Left renal cortex interstitium (tissue), 4 donors: ENCODE data around the gene TMEM255B. TPM values are rescaled to one million over a fixed set of nuclear protein-coding genes. Genes with fewer than 3 reads are reported as not detected.

Experiments used
- DNase-seq, 4 donors: peaks; one replicate each; pipeline ENCODE4 v3.0.0-alpha.2; 2013; ENCODE audit warnings: low read depth in 4 of 4, low spot score in 2 of 4, missing footprints in 1 of 4
- polyA plus RNA-seq, 4 donors: library from polyadenylated mRNA; unstranded; fragments of 120-200 nt; gene quantifications; one replicate each; pipeline ENCODE4 v1.2.1, GENCODE V29; 2013; ENCODE audit not compliant: insufficient read length in 4 of 4

TMEM255B gene
- polyA plus RNA-seq, 4 donors = 6.6 to 8.6 (median 7.6) TPM

DNA sequence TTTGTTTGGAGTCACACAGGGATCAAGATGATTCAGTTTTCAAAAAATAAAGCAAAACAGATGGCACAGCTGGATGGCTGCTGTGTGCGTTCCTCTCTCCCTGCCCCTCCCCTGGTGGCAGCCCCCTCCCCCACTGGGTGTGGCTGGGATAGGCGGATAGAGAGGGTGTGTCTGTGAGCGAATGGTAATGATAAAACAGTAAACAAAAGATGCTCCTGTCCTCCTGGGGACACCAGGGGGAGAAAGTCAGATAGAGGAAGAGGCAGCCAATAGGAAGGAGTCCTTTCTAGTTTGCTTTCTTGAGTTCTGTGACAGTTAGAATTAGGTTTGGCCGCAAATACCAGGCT is 6.5 kb downstream of the TMEM255B start:
- DNase-seq = no peak

DNA sequence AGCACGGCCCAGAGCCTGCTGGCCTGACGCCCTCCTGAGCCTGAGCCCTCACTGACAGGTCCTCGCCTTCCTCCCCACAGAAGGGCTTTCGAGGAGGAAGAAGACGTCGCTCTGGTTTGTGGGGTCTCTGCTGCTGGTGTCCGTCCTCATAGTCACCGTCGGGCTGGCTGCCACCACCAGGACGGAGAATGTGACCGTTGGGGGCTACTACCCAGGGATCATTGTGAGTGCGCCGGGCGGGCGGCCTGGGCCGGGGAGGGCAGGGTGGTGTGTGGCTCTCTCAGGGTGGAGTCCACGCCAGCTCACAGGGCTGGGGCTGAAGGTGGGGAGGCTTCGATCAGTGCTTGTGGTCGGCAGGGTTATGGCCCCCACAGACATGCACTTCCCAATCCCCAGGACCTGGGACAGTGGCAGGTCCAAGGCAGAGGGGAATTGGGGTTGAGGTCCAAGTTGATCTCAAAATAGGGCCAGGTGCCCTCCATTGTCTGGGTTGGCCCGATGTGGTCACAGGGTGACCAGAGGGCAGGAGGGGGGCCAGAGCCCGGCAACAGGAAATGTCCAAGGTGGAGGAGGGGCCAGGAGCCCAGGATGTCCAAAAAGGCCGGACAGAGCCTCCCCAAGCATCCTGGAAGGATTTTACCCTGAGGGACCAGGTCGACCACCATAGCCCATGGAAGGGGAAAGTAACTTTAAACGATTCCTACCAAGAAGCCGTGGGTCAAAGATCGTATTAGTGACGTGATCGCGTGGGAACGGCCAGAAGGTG is 7.2 kb downstream of the TMEM255B start:
- DNase-seq = no peak

DNA sequence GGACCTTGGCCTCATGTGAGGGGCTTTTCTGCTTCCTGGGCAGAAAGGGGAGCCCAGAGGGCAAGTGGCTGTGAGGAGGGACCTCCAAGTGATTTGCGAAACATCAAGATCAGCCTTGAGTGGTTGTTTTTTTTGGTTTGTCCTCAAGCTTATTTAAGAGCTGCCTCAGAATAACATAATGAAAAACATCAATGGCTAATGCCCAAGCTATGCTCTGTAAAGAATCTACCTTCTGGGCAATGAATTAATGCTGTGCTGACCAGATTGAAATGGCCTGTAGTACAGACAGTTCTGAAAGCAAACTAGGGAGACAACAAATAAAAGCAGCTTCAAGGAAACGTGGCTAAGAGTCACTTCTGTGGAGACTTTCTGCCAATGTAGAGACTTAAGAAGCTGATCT is 8.3 kb downstream of the TMEM255B start:
- DNase-seq = no peak

DNA sequence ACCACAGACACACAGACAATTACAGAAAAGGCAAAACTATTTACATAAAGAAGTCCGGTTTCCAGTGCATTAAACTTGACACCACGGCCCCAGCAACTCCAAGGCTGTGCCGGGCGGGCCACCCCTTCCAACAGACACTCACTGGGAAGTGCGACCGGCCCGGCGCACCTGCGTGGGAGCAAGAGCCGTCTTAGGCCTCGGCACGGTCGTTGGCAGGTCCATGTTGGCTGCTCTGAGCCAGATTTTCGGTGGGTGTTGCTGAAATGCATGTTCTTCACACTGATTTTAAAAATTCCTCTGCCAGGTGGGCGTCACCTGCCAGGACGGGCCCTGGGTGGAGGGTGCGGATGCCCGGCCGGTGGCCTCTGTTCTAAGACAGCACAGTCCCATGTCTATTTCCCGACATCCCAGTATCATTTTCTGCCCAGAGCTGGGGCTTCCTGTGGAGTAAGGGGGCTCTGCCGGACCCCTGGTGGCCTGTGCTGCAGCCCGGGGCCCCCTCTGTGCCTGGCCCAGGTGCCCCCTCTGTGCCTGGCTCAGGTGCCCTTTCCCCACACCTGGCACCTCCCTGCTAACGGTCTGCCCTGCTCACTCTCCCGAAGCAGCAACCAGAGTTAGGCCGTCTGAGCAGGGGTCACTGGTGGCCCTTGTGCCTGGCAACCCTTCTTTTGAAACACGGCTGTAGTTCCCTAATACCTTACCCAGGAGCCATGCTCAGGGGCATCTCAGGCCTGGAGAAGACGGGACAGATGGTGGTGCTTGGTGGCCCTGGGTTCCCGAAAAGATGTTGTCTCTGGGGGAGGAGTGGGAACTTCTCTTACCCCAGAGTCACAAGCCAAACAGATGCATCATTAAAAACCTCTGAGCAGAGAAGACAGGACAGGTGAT is 9.2 kb downstream of the TMEM255B start:
- no peak for DNase-seq

DNA sequence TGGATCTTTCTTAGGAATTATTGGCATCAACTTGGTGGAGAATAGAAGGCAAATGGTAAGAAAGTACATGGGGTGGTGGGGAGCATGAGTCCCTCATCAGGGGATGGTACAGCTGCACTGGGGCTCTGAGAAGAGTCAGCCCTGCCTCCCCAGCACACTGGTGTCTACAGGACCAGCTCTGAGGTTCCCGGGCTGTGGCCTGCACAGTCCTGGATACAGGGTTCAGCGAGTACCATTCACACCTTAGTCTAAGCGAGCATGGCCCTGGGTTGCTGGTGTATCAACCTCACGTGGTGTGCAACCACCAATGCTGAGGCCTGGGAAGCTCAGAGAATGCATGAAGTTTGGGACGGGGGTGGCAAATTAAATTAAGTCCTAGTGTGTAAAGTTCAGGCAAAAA is 10.1 kb downstream of the TMEM255B start:
- no peak for DNase-seq

DNA sequence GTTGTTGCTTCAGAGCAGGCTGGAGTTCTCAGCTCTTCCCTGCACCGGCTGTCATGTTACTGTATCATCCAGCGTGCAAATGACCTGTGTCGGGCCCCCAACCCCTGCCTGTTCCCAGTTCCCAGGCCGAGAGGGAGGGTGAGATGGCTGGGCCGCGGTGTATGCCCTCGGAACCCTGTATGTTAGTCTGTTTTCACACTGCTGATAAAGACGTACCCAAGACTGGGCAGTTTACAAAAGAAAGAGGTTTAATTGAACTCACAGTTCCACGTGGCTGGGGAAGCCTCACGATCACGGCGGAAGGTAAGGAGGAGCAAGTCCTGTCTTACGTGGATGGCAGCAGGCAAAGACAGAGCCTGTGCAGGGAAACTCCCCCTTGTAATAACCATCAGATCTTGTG is 10.9 kb downstream of the TMEM255B start:
- DNase-seq = no peak

DNA sequence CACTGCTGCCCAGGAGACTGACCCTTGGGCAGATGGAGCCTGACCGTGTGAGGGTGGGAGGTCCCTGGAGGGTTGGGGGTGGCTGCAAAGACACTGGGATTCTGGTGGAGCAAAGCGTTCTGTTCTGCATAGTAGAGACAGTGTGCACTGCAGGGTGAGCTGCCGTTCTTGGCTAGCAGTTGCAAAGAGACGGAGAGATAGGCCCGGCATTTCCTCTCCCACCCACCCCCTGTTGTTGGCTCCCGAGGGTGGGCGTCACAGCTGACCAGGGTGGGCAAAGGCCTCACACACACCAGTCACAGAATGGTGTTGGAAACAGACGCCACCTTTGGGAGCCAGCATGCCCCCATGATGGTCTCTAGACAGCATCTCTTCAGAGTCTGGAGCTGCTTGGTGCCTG is 11.4 kb downstream of the TMEM255B start:
- DNase-seq = no peak

DNA sequence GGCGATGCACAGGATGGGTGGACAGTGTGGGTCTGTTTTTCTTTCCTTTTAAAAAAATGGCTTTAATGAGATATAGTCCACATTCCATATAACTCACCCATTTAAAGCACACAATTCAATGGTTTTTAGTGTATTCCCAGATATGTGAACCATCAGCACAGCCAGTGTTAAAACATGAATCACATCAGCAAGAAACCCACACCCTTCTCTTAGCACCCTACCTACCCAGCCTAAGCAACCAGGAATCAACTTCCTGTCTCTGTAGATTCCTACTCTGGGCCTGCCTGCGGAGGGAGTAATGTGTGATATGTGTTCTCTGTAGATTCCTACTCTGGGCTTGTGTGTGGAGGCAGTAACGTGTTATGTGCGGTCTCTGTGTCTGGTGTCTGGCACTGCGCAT is 11.9 kb downstream of the TMEM255B start:
- DNase-seq = no peak

DNA sequence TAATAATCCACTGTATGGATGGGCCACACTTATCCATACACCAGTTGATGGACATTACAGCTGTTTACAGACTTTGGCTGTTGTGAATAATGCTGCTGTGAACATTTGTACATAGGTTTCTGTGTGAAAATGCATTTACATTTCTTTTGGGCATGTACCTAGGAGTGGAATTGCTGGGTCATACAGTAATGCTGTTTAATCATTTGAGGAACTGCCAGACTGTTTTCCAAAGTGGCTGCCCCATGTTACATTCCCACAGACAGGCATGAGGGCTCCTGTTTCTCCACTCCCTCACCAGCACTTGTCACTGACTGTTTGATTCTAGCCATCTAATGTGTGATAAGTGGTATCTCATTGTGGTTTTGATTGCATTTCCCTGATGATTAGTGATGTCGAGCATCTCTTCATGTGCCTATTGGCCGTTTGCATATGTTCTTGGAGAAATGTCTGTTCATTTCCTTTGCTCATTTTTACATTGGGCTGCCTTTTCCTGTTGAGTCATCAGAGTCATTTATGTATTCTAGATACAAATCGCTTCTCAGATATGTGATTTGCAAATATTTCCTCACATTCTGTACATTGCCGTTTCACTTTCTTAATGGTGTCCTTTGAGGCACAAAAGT is 12.8 kb downstream of the TMEM255B start:
- no peak for DNase-seq

DNA sequence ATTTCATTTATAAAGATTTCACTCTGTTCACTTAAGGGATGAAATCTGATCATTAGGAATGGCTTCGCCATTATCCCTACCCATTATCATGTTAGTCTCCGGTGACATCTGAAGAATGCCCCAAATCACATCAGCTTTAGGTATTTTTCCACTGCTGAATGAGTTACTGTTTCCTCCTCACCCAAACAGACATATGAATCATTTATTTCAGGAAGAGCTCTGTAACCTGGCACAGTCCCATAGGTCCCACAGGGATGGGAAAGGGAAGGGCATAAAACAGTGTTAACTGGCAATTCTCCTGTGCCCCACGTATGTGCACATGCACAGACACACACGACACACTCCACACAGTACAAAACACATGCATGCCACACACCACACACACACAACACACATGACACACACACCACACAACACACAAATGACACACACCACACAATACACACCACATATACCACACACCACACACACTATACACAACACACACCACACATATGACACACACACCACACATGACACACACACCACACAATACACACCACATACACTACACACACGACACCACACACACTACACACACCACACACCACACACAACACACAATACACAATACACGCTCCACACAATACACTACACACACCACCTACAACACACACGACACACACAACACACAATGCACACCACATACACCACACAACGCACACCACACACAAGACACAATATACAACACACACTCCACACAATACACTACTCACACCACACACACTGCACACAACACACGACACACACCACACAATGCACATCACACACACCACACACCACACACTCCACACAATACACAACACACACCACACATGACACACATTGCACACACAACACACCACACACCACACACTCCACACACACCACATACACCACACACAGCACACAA is 15.4 kb downstream of the TMEM255B start:
- DNase-seq = no peak

DNA sequence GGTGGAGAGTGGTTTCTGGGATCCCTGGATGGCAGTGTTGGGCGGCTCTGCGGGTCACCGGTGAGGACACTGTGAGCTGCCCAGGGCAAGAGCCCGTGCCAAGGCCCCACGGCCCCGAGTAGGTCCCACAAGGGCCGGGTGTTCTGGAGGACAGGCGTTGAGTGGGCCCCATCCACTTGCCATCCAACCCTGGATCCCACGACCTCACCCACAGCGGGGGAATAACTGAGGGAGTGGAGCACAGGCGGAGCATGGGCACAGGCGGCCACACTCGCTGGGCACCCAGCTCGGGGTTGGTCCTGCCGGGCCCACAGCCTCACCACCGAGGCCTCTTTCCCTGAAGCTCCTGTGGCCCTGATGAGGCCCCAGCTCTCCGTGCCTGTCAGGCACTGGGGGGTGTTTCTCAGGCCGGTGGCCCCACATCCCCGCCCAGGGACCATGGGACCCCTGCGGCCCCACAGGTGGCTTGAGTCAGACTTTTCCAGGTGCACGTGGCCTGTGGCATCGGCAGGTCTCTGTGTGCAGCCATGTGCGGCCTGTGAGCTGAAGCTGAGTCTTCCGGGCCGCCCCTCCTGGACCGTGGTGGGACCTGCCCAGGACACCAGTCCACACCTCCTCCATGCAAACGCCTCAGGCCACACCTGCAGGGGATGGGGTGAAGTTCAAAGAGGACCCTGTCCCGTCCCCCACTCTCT is 16.6 kb downstream of the TMEM255B start:
- DNase-seq = no peak

DNA sequence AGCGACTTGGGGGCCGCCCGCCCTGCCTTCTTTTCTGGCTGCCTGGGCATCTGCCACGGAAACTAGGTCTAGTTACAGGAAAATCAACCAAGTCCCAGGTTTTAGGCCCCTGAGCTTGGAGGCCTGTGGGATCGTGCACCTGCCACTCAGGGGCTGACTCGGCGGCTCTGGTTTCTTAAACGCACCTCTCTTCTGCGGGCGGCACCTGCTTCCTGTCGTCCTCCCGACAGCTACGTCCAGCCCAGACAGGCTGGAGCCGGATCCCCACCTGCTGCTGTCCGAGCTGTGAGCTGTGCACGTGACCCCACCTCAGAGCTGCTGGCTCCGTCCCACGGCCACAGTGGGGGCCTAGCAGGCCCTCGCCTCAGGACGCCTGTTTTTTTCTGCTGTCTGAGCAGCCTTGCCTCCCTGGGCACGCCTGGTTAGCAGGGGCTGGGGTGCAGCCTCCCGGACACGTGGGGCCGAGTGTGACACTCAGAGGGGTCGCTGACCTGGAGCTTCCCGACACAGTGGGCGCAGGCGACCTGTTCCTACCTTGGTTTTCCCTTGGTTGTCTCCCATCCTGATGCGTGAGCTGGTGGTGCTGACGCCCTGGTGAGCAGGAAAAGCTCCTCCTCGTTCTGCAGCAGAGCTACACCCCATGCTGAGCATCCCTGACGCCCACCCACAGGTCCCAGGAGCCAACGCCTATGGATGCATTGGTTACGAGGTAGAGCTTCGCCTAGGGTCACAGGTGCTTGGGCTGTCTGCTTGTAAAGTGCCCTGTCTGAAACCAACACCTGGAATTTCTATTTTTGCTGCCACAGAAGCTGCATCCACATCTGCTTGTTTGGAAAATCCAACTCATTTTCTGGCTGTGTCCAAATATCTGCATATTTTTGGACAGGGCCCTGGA is 17.5 kb downstream of the TMEM255B start:
- no peak for DNase-seq

DNA sequence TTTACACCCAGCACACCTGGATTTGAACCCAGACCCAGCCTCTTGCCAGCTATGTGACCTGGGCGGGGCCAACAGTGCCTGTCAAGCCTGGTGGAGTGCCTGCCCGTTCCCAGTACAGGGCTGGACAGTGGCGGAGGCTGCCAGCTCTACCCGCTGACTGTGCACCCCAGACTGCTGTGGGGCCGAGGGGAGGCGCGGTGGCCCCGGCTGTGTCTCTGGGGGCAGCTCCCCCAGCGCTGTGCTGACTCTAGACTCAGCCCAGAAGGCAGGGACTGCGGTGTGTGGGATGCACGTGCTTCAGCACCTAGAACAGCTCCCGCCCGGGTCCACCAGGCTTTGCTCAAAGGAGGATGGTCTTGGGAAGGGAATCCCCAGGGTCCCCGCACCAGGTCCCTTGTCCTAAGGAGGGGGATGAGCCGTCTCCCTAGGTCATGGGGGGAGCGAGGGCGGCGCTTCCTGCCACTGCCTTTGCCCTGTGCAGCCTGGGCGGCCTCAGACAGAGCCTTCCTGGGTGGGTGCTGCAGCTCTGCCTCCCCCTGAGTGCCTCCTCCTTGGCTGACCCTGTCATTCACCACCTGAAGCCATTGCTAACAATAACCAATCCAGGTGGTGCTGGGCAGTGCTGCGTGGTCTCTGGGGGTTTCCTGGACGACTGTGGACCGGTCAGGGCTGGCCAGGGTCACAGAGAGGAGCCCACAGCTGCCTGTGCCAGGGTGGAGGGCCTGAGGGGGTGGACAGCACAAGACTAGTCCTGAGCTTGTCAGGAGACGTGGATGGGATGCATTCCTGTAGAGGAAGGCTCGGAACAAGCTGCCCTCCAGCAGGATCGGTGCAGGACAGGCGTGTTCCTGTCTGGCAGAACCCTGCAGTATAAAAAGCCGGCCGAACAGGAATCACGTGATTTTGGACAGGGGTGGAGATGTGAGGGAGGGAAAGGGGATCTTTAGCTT is 18.6 kb downstream of the TMEM255B start:
- DNase-seq = no peak

DNA sequence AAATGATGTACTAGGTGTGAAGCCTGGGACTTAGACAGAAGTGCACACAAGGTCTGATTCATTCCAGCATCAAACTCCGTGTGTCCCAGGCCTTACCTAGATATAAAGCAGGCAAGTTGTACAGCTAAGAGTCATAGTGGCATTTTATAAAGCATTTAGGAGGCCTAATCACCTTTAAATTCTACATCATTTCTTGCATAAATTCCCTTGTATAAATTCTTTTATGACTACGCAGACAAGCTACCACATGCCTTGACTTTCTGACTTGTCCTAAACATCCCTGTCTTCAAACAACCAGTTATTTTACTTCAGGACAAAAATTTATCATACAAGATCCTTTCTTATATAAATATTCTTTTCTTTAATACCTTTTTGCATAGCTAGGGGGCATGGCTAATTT is 22.5 kb downstream of the TMEM255B start:
- no peak for DNase-seq

DNA sequence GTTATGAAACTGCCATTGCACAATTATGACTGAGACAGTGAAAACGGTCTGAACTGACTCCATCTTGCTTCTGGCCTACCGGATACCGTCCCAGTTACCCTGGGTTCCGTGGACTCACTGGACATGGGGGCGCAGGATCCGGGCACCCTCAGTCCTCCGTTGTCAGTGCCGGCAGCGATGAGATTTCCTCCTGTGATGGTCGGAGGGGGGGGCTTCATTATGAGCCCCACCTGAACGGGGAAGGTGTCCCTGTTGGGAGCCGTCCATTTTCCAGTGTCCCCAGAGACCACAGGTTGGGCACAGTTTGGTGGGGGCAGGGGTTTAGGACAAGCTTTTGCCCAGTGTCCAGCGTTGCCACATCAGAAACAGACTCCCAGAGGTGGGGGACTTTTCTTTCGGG is 23.4 kb downstream of the TMEM255B start:
- no peak for DNase-seq

DNA sequence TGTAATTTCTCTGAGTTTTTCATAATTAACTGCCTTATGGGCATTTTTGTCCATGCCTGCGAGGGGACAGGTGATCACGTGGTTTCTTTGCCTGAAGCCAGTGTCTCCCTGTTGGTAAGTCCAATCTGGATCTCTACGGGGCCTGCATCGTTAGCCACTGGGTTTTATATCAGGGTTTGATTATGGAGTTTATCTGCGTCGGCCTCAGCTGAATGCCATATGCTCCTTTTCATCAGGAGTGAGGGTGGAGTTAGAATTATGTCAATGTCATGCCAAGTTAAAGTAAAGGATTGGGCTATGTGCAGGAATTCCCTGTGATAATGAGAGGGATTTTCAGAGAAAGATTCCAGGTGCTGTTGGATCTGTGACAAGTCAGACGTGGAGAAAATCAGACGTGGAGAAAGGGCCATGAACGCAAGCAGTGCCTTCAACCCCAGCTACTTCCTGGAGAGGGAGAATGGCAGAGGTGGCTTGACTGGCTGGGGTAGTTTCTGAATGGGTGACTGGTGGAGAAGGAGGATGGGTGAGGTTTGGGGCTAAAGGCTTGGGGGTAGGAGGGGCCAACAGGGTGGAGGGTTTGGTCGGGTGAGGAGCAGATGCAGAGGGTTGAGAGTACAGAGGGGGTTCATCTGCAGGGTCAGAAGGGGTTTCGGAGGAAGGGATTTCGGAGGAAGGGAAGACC is 24.3 kb downstream of the TMEM255B start:
- no peak for DNase-seq

DNA sequence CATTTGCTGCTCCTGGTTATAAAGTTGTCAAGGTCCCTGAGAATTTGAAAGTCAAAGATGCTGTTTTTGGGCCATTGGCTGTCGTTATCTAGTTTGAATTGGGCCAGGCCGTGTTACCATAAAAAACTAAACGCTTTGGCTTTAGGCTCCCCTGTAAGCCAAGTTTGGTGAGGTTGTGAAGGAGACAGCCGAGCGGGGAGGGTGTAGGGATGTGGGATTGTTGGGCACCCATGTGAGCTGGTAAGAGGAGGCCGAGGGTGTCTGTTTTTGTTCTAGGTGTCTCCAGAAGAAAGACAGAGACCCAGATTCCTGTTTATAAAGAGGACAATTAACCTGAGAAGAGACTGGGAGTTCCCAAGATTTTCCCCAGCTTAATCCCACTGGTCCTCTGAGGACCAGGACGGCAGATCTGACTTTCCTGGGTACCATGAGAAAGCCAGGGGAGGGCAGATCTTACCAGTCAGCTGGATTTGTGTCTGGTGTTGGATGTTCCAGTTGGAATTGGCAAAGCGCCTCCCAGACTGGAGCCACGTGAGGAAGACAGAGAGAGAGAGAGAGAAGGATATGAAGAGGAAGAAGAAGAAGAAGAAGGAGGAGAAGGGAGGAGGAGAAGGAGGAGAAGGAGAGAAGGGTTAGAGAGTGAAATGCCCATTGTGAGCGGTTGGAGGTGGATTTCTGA is 25.1 kb downstream of the TMEM255B start:
- DNase-seq = no peak
